Upper lobe of left lung (tissue), 6 donors: Measurements from ENCODE around the gene SYCE3. TPM values are rescaled to one million over a fixed set of nuclear protein-coding genes. Genes with fewer than 3 reads are reported as not detected.
A peak's percentile ranks its signal among the peaks of the same experiment; 100 is the strongest.

ENCODE experiments used
- ATAC-seq, 2 donors: fragments of 200-7000 bp; cut with Tn5 transposase; one replicate each; pipeline ENCODE4 v1.9.1; 2022; ENCODE audit warnings: mild to moderate bottlenecking in 2 of 2, moderate library complexity in 2 of 2; ENCODE audit not compliant: low FRiP score in 2 of 2
- DNase-seq, 2 donors: peaks; one replicate each; pipeline ENCODE4 v3.0.0-alpha.2; 2019 to 2020
- H3K27ac ChIP-seq, 4 donors: fragments of 200-600 bp; sonication (generic); one replicate each; pipeline ENCODE4 v1.5.1; 2016 to 2019
- H3K27me3 ChIP-seq, 4 donors: fragments of 200-600 bp; sonication (generic); one replicate each; pipeline ENCODE4 v1.5.1; 2017 to 2019
- H3K36me3 ChIP-seq, 4 donors: fragments of 200-600 bp; sonication (generic); one replicate each; pipeline ENCODE4 v1.5.1; 2016 to 2019
- H3K4me1 ChIP-seq, 4 donors: fragments of 200-600 bp; sonication (generic); one replicate each; pipeline ENCODE4 v1.5.1; 2018 to 2019
- H3K4me3 ChIP-seq, 4 donors: fragments of 200-600 bp; sonication (generic); one replicate each; pipeline ENCODE4 v1.5.1; 2017 to 2019; ENCODE audit warnings: mild to moderate bottlenecking in 2 of 4, moderate library complexity in 1 of 4
- H3K9me3 ChIP-seq, 4 donors: fragments of 200-600 bp; sonication (generic); one replicate each; pipeline ENCODE4 v1.5.1; 2018 to 2019
- CTCF ChIP-seq, 6 experiments: fragments of 450-650 bp in 4 of 6; fragments of 200-600 bp in 2 of 6; sonication (generic) in 2 of 6; IDR thresholded peaks; one replicate each; pipeline ENCODE4 v1.5.1; 2016 to 2019; ENCODE audit warnings: antibody characterized with exemption in 6 of 6
- EP300 ChIP-seq, 4 donors: sonication (generic); formaldehyde crosslinking; IDR thresholded peaks; one replicate each; pipeline ENCODE4 v1.5.1; 2017; ENCODE audit warnings: antibody characterized with exemption in 4 of 4, control low read depth in 2 of 4
- POLR2A ChIP-seq, 4 donors: fragments of 450-650 bp; IDR thresholded peaks; one replicate each; pipeline ENCODE4 v1.5.1; 2016 to 2017; ENCODE audit warnings: antibody characterized with exemption in 4 of 4, mild to moderate bottlenecking in 2 of 4
- POLR2AphosphoS5 ChIP-seq, 2 donors: sonication (generic); formaldehyde crosslinking; IDR thresholded peaks; one replicate each; pipeline ENCODE4 v1.5.1; 2017; ENCODE audit warnings: antibody characterized with exemption in 2 of 2
- WGBS, 2 donors: methylation state at CpG; one replicate each; pipeline ENCODE4 v1.1.5; 2017 to 2018; 5-methylcytosine and 5-hydroxymethylcytosine counted together
- total RNA-seq, 6 donors: library from RNA; depleted of rRNA in 4 of 6; stranded (reverse); fragments of >200 nt in 4 of 6; gene quantifications; one replicate each; pipeline versions ENCODE4 v1.1.0 to v1.2.1, GENCODE V29; 2016 to 2021
- donor health status: DM: no; HTN: no; CAD: no; lungs with moderate emphysema.
- donor health status: DM: no; HTN: yes; CAD: no; lungs with severe emphysema.

Gene SYCE3
- total RNA-seq, 6 donors from 2014 or later: 3.4 TPM; not detected in 5

- Histone ChIP-seq H3K9me3 (no peaks in the 10 kb centered on the region), H3K4me3 (no peak overlapping the region), H3K27me3 (no peaks in the 10 kb centered on the region), H3K27ac (no peak overlapping the region), H3K4me1 (no peaks in the 10 kb centered on the region), H3K36me3 (peaks cover 4 to 39% (median 12%) of the 10 kb centered on the region in 4 donors)
- no peak for ATAC-seq
- TF ChIP-seq CTCF (IDR thresholded peaks at IDR 0.05) (no peak), POLR2A (IDR thresholded peaks at IDR 0.05) (no peak), POLR2AphosphoS5 (IDR thresholded peaks at IDR 0.05) (no peak), EP300 (IDR thresholded peaks at IDR 0.05) (no peak)
- DNase-seq: no peak
- WGBS, 2 donors: 88 to 92% methylated on average over 7 to 8 of the region's 8 CpGs
Measured at GRCh38 chr22:50569041-50569459, 6.3 kb upstream of the SYCE3 start.

- no peak for DNase-seq
- 86 to 96% methylated on average over 7 of the region's 7 CpGs for WGBS, 2 donors
- Histone ChIP-seq H3K4me1 (peaks cover 1 to 4% (median 3%) of the 10 kb centered on the region in 4 donors), H3K4me3 (no peak overlapping the region), H3K36me3 (peaks cover 4 to 39% (median 12%) of the 10 kb centered on the region in 4 donors), H3K27me3 (no peaks in the 10 kb centered on the region), H3K27ac (no peak overlapping the region), H3K9me3 (no peaks in the 10 kb centered on the region)
- ATAC-seq: no peak
- TF ChIP-seq POLR2AphosphoS5 (IDR thresholded peaks at IDR 0.05): no peak
- TF ChIP-seq CTCF (IDR thresholded peaks at IDR 0.05): no peak
- no peak for TF ChIP-seq EP300 (IDR thresholded peaks at IDR 0.05)
- TF ChIP-seq POLR2A (IDR thresholded peaks at IDR 0.05): no peak
Measured at GRCh38 chr22:50568626-50569025, 5.9 kb upstream of the SYCE3 start.

GRCh38 chr22:50567721-50568252 is 5.1 kb upstream of the SYCE3 start:
- DNase-seq (no peak), ATAC-seq (no peak)
- Histone ChIP-seq H3K36me3 (peaks cover 4 to 39% (median 12%) of the 10 kb centered on the region in 4 donors), H3K4me1 (peaks cover 7 to 10% (median 8%) of the 10 kb centered on the region in 4 donors), H3K27me3 (no peaks in the 10 kb centered on the region), H3K4me3 (no peak overlapping the region), H3K27ac (no peak overlapping the region), H3K9me3 (no peaks in the 10 kb centered on the region)
- TF ChIP-seq POLR2AphosphoS5 (IDR thresholded peaks at IDR 0.05) (no peak), EP300 (IDR thresholded peaks at IDR 0.05) (no peak), CTCF (IDR thresholded peaks at IDR 0.05) (no peak), POLR2A (IDR thresholded peaks at IDR 0.05) (no peak)
- WGBS, 2 donors: 88 to 96% methylated on average over 7 of the region's 7 CpGs

DNA sequence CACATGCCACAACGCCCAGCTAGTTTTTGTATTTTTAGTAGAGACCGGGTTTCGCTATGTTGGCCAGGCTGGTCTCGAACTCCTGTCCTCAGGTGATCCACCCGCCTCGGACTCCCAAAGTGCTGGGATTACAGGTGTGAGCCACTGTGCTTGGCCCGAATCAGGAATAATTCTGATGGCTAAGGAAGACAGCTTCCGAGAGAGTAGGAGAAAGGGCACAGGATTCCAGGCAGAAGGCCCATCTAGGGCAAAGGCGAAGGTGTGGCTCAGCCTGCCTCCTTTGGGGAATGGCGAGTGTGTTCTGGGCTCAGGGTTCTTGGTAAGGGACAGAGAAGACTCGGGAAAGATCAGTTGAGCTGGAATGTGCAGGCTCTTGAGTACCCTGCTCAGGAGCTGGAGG is 1.6 kb upstream of the SYCE3 start:
- Histone ChIP-seq H3K27ac (no peak overlapping the region), H3K9me3 (no peaks in the 10 kb centered on the region), H3K36me3 (peaks cover 0 to 13% (median 2%) of the 10 kb centered on the region in 4 donors), H3K4me3 (no peak overlapping the region), H3K4me1 (peaks cover 7 to 13% (median 10%) of the 10 kb centered on the region in 4 donors), H3K27me3 (no peaks in the 10 kb centered on the region)
- ATAC-seq: no peak
- no peak for TF ChIP-seq POLR2A (IDR thresholded peaks at IDR 0.05)
- no peak for TF ChIP-seq POLR2AphosphoS5 (IDR thresholded peaks at IDR 0.05)
- WGBS, 2 donors: 84 to 94% methylated on average over 11 of the region's 11 CpGs
- DNase-seq: no peak

DNA sequence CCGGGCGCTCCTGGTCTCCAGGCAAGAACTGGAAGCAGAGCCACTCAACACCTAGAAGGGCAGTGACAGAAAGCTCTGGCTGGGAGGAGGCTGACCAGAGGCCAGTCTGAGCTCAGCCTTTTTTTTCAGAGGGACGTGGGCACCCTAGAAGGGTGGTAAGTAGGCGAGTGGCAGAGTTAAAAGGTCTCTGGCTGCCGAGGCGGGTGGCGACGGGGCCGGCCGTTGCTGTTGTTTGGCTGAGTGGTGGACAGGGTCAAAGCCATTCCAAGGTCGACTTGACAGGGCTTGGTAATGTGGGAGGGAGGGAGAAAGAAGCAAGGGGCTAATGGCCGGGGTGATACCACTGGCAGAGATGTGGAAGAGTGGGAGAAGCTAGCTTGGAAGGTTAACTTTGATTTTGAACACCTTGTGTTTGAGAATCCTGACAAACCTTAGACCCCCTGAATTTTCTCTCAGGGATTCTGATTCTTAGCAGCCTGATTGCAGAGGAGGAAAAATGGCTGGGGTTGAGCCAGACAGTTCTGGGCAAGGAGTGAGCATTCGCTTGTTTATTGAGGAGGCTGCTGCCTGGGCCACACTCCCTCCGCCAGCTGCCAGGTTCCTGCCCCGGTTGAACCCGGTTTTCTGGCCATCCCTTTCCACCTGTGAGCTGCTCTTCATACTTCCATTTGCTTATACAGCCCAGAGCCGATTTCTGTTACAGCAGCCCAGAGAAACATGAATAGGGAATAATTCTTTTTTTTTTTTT is 868 bp upstream of the SYCE3 start:
- H3K36me3 ChIP-seq: peaks cover 0 to 8% (median 0%) of the 10 kb centered on the region in 4 donors
- peak overlapping the region; percentile 47 to 80 (median 58) for H3K4me3 ChIP-seq
- peaks cover 7 to 13% (median 10%) of the 10 kb centered on the region in 4 donors for H3K4me1 ChIP-seq
- peak overlapping the region; percentile 63 to 82 (median 76) for H3K27ac ChIP-seq
- DNase-seq (peak in 1 of 2 donors; percentile 85), ATAC-seq (peak in 1 of 2 donors; percentile 54)
- 29 to 31% methylated on average over 16 to 17 of the region's 17 CpGs for WGBS, 2 donors
- no peaks in the 10 kb centered on the region for H3K9me3 ChIP-seq
- no peak for TF ChIP-seq EP300 (IDR thresholded peaks at IDR 0.05)
- TF ChIP-seq CTCF (IDR thresholded peaks at IDR 0.05): no peak
- TF ChIP-seq POLR2A (IDR thresholded peaks at IDR 0.05): no peak
- no peak for TF ChIP-seq POLR2AphosphoS5 (IDR thresholded peaks at IDR 0.05)
- H3K27me3 ChIP-seq: no peaks in the 10 kb centered on the region
